ENCODE measurements around the gene STK11. TPM values are rescaled to one million over a fixed set of nuclear protein-coding genes. Genes with fewer than 3 reads are reported as not detected.

The STK11 gene
- total and polyA plus RNA-seq, 2 experiments from 2014 or later, result 4.6 to 64.1 TPM

GRCh38 chr19:1170938-1171754 is 34.4 kb upstream of the STK11 start:
- H3K9me2 ChIP-seq (ENCODE audit: insufficient read depth), result no peaks in the 10 kb centered on the region
- H3K4me1 ChIP-seq (ENCODE audit: insufficient read depth), result peaks cover 26% of the 10 kb centered on the region
- in situ Hi-C loops (cut with MboI), result no loop called here
- H3K27me3 ChIP-seq (replicated peaks; ENCODE audit: insufficient read depth), result no peaks in the 10 kb centered on the region
- H3K9me3 ChIP-seq (ENCODE audit: low read depth), result no peaks in the 10 kb centered on the region
- 63 to 70% methylated on average over 36 to 37 of the region's 38 CpGs for WGBS, 2 experiments (ENCODE audit: low coverage in 1 of 2, low lambda C conversion rate in 2 of 2, missing lambda C conversion rate in 2 of 2)
- H4K20me1 ChIP-seq (ENCODE audit: insufficient read depth), result no peaks in the 10 kb centered on the region
- H3K36me3 ChIP-seq (ENCODE audit: low read depth), result no peaks in the 10 kb centered on the region
- DNase-seq, result peak; percentile 33
- H3K79me2 ChIP-seq (ENCODE audit: insufficient read depth), result peaks cover 80% of the 10 kb centered on the region
- TF ChIP-seq EZH2phosphoT487 (IDR thresholded peaks at IDR 0.05; ENCODE audit: insufficient read depth, low read depth) (no peak), EZH2 (IDR thresholded peaks at IDR 0.05; ENCODE audit: insufficient read depth, poor library complexity, severe bottlenecking) (no peak)
- H2AFZ ChIP-seq, result no peak overlapping the region
- peak overlapping the region; percentile 83; the same call in 1 of the 2 replicates for H3K27ac ChIP-seq
- peaks cover 11% of the 10 kb centered on the region; the same call in 1 of the 2 replicates for H3F3A ChIP-seq (ENCODE audit: insufficient read depth)
- H3K9ac ChIP-seq, result peak overlapping the region; percentile 96
- peak overlapping the region; percentile 86 for H3K4me3 ChIP-seq
- H3K4me2 ChIP-seq (ENCODE audit: unreplicated experiment), result peak overlapping the region; percentile 92

DNA sequence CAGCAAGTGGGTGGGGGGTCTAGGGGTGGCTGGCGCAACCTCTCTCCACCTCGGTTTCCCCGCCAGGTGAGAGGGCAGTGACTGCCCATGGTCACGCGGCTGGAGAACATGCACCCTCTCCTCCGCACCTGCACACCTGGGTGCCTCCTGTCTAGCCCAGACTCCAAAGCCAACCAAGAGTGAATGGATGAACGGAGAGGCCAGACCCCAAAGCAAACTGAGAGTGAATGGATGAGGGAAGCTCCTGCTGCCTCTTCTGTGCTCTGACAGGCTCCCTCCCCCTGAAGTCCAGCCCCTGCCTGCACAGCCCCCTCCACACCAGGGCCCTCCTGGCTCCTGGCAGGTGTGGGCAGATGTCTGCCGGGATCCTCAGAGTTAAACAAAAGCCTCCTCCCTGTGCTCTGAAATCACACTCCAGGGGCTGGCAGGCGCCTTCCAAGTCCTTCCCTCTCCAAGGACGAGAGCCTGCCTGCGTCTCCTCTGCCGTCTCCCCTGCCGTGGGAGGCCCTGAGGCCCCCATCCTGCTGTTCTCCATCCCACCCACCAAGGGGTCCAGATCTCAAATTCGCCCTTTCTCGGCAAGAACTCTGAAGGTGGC is 33.7 kb upstream of the STK11 start:
- Histone ChIP-seq H3K79me2 (ENCODE audit: insufficient read depth) (peaks cover 73% of the 10 kb centered on the region), H4K20me1 (ENCODE audit: insufficient read depth) (no peaks in the 10 kb centered on the region), H3F3A (ENCODE audit: insufficient read depth) (peaks cover 13% of the 10 kb centered on the region), H3K9ac (peak overlapping the region; percentile 96), H3K4me1 (ENCODE audit: insufficient read depth) (peaks cover 28% of the 10 kb centered on the region), H3K9me3 (ENCODE audit: low read depth) (no peaks in the 10 kb centered on the region), H3K4me2 (ENCODE audit: unreplicated experiment) (peak overlapping the region; percentile 92), H3K4me3 (peak overlapping the region; percentile 86), H3K36me3 (ENCODE audit: low read depth) (no peaks in the 10 kb centered on the region), H2AFZ (no peak overlapping the region), H3K27me3 (replicated peaks; ENCODE audit: insufficient read depth) (no peaks in the 10 kb centered on the region), H3K9me2 (ENCODE audit: insufficient read depth) (no peaks in the 10 kb centered on the region), H3K27ac (peak overlapping the region; percentile 83)
- no peak for TF ChIP-seq EZH2phosphoT487 (IDR thresholded peaks at IDR 0.05; ENCODE audit: insufficient read depth, low read depth)
- TF ChIP-seq EZH2 (IDR thresholded peaks at IDR 0.05; ENCODE audit: insufficient read depth, poor library complexity, severe bottlenecking), result no peak
- in situ Hi-C loops (cut with MboI), result no loop called here
- DNase-seq, result peak; percentile 50
- WGBS, 2 experiments (ENCODE audit: low coverage in 1 of 2, low lambda C conversion rate in 2 of 2, missing lambda C conversion rate in 2 of 2), result 20 to 29% methylated on average over 13 to 15 of the region's 15 CpGs

- peak overlapping the region; percentile 86 for H3K4me3 ChIP-seq
- in situ Hi-C loops (cut with MboI), result no loop called here
- no peak for TF ChIP-seq EZH2phosphoT487 (IDR thresholded peaks at IDR 0.05; ENCODE audit: insufficient read depth, low read depth)
- TF ChIP-seq EZH2 (IDR thresholded peaks at IDR 0.05; ENCODE audit: insufficient read depth, poor library complexity, severe bottlenecking), result no peak
- peak overlapping the region; percentile 83 for H3K27ac ChIP-seq
- peaks cover 17% of the 10 kb centered on the region for H3F3A ChIP-seq (ENCODE audit: insufficient read depth)
- WGBS, 2 experiments (ENCODE audit: low coverage in 1 of 2, low lambda C conversion rate in 2 of 2, missing lambda C conversion rate in 2 of 2), result 3 to 5% methylated on average over 28 to 33 of the region's 36 CpGs
- peak overlapping the region; percentile 96 for H3K9ac ChIP-seq
- H2AFZ ChIP-seq, result no peak overlapping the region
- peaks cover 66% of the 10 kb centered on the region for H3K79me2 ChIP-seq (ENCODE audit: insufficient read depth)
- no peaks in the 10 kb centered on the region for H3K27me3 ChIP-seq (replicated peaks; ENCODE audit: insufficient read depth)
- H3K9me2 ChIP-seq (ENCODE audit: insufficient read depth), result no peaks in the 10 kb centered on the region
- H3K4me2 ChIP-seq (ENCODE audit: unreplicated experiment), result peak overlapping the region; percentile 92
- DNase-seq, result peak; percentile 77
- peaks cover 32% of the 10 kb centered on the region for H3K4me1 ChIP-seq (ENCODE audit: insufficient read depth)
- H3K9me3 ChIP-seq (ENCODE audit: low read depth), result no peaks in the 10 kb centered on the region
- no peaks in the 10 kb centered on the region for H4K20me1 ChIP-seq (ENCODE audit: insufficient read depth)
- H3K36me3 ChIP-seq (ENCODE audit: low read depth), result no peaks in the 10 kb centered on the region
Measured at GRCh38 chr19:1172353-1173158, 33.0 kb upstream of the STK11 start.

DNA sequence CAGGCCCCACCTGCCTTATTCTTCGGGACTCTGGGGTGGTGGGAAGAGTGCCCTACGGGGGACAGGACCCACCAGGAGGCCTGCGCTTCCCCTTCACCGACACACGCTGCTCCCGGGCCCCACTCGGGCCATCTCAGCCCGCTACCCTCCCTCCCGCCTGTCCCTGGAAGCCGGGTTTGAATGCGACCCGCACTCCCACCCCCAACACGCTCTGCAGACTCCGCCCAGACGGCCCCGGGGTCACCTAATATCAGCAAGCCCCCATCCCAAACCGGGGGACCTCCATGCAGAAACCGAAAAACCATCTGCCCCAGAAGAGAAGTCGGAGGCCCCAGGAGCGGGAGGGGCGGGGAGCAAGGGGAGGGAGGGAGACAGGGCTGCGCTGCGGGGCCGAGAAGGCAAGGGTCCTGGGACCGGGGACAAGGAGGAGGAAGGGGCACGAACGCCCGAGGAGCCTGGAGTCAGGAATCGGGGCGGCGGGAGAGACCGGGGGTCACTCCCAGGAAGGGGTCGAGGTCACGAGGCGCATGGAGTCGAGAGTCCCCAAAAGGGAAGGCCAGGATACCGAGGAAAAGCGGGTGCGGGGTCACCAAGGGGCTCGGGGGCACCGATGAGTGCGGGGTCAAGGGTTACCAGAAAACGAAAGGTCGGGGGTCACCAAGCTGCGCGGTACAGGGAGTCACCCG is 32.3 kb upstream of the STK11 start:
- WGBS, 2 experiments (ENCODE audit: low coverage in 1 of 2, low lambda C conversion rate in 2 of 2, missing lambda C conversion rate in 2 of 2), result 2 to 5% methylated on average over 14 to 47 of the region's 47 CpGs
- Histone ChIP-seq H2AFZ (no peak overlapping the region), H3F3A (ENCODE audit: insufficient read depth) (peaks cover 17% of the 10 kb centered on the region), H3K27me3 (replicated peaks; ENCODE audit: insufficient read depth) (no peaks in the 10 kb centered on the region), H3K79me2 (ENCODE audit: insufficient read depth) (peaks cover 58% of the 10 kb centered on the region), H3K9me2 (ENCODE audit: insufficient read depth) (no peaks in the 10 kb centered on the region), H4K20me1 (ENCODE audit: insufficient read depth) (no peaks in the 10 kb centered on the region), H3K36me3 (ENCODE audit: low read depth) (no peaks in the 10 kb centered on the region), H3K9ac (peak overlapping the region; percentile 96), H3K27ac (peak overlapping the region; percentile 83), H3K9me3 (ENCODE audit: low read depth) (no peaks in the 10 kb centered on the region), H3K4me1 (ENCODE audit: insufficient read depth) (peaks cover 36% of the 10 kb centered on the region), H3K4me2 (ENCODE audit: unreplicated experiment) (peak overlapping the region; percentile 92), H3K4me3 (peak overlapping the region; percentile 86)
- TF ChIP-seq EZH2 (IDR thresholded peaks at IDR 0.05; ENCODE audit: insufficient read depth, poor library complexity, severe bottlenecking), result no peak
- no peak for TF ChIP-seq EZH2phosphoT487 (IDR thresholded peaks at IDR 0.05; ENCODE audit: insufficient read depth, low read depth)
- in situ Hi-C loops (cut with MboI), result no loop called here
- peak; percentile 55 for DNase-seq

Data from GM23248 (cell line).